SK-N-MC (cell line): ENCODE measurements around the gene PON2.

Source experiments
- EZH2 ChIP-seq: fragments of 200-600 bp; sonication (generic); IDR thresholded peaks from one replicate; pipeline ENCODE4 v1.6.1; 2017; ENCODE audit warnings: antibody characterized with exemption
- POLR2AphosphoS5 ChIP-seq: IDR thresholded peaks from 2 replicates; pipeline ENCODE4 v1.6.1; 2012; ENCODE audit warnings: mild to moderate bottlenecking, low read depth, low read length, borderline replicate concordance

GRCh38 chr7:95421847-95422444, 12.9 kb downstream of the PON2 start:
- TF ChIP-seq EZH2: no peak
- no peak for TF ChIP-seq POLR2AphosphoS5
